ENCODE measurements around the gene ADSS1.
A peak's percentile ranks its signal among the peaks of the same experiment; 100 is the strongest.

Gene ADSS1

DNA sequence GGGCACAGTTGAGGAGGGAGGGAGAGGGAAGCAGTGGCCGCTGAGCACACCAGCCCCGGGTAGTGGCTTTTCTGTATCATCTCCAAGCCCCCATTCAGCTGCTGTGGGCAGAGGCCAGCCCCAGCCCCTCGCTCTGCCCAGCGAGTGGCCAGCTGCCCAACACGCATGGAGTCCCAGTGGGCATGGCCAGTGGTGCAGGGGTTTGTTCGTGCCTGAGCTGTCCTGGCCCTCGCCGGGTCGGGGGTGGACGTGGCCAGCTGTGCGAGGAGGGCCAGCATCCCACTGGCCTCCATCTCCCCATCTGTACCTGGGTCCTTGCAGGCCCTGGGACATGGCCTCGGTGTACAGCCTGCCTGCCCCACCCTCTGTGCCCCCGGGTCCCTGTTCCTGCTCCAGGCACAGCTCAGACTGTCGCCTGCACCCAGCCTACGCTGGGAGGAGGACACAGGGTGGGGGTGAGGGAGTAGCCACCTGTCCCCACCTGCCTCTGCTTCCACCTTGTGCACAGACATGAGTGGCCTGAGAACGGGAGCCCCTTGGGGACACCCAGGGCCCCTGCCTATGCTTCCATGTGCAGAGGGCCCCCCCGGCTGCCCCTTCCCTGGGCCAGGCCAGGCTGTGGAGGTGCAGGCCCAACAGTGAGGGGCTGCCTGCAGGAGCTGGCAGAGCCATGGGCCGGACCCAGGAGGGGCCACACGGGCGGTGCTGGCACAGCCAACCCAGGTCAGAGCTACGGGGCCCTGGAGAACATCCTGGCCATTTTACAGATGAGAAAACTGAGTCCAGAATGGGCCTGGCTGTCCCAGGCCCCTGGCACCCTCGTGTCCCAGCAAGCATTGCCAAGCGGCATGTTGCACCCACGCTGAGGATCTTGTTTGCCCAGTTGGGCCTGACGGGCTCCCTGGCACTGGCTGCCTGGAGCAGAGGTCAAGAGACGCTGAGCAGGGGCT is 30.3 kb upstream of the ADSS1 start:
- H3K27ac ChIP-seq (ENCODE audit: low read depth in 2 of 2, low read length in 2 of 2) = no peak overlapping the region
- no peak overlapping the region for H3K9ac ChIP-seq (ENCODE audit: low read depth in 1 of 2, low read length in 2 of 2)
- no peak overlapping the region for H3K4me3 ChIP-seq (ENCODE audit: low read length in 2 of 2)

GRCh38 chr14:104694475-104694950 is 29.5 kb upstream of the ADSS1 start:
- Histone ChIP-seq H3K9me3 (ENCODE audit: control insufficient read depth in 2 of 2, low read length in 2 of 2) (no peaks in the 10 kb centered on the region), H3K36me3 (ENCODE audit: control insufficient read depth in 2 of 2, insufficient read depth in 2 of 2, low read length in 2 of 2) (peaks cover 5 to 14% of the 10 kb centered on the region in 2 donors), H3K9ac (ENCODE audit: low read depth in 1 of 2, low read length in 2 of 2) (no peak overlapping the region), H3K4me3 (ENCODE audit: low read length in 2 of 2) (no peak overlapping the region), H3K27ac (ENCODE audit: low read depth in 2 of 2, low read length in 2 of 2) (no peak overlapping the region), H3K4me1 (ENCODE audit: control insufficient read depth in 2 of 2, insufficient read depth in 2 of 2, low read length in 2 of 2) (peaks cover 37% of the 10 kb centered on the region in 2 donors), H3K27me3 (ENCODE audit: control insufficient read depth in 2 of 2, insufficient read depth in 2 of 2, low read length in 2 of 2) (no peaks in the 10 kb centered on the region)

More for the DNA sequence above, 30.3 kb upstream of the ADSS1 start:
- peaks cover 39 to 41% of the 10 kb centered on the region in 2 donors for H3K4me1 ChIP-seq (ENCODE audit: control insufficient read depth in 2 of 2, insufficient read depth in 2 of 2, low read length in 2 of 2)
- peaks cover 5 to 14% of the 10 kb centered on the region in 2 donors for H3K36me3 ChIP-seq (ENCODE audit: control insufficient read depth in 2 of 2, insufficient read depth in 2 of 2, low read length in 2 of 2)
- H3K9me3 ChIP-seq (ENCODE audit: control insufficient read depth in 2 of 2, low read length in 2 of 2) = no peaks in the 10 kb centered on the region
- no peaks in the 10 kb centered on the region for H3K27me3 ChIP-seq (ENCODE audit: control insufficient read depth in 2 of 2, insufficient read depth in 2 of 2, low read length in 2 of 2)

DNA sequence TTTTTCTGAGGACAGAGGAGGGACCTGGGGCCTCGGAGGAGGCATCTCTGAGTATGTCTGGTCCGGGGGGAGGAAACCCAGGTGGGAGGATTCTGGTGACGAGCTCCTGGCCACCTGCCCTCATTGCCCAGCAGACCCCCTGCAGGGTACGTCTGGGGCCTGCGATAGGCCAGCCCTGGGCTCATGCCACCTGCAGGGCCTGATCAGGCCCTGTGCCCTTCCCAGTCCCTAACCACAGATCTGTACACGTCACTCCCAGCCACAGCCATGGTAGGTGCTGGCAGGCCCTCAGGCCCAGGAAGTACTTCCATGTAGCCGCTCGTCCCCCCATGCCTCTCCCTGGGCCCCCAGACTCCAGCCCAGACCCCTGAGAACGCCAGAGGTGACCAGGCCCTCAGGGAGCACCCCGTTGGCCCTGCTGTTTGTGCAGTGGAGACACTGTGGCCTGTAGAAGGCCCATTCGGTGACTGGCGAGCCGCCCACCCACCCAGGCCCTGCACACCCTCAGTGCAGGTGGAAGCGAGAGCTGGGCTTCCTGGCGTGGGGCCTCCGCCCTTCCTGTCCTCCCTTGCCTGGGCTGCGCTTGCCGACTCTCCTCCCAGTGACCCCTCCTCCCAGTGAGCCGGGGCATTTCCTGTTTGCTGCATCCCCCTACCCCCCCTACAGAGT is 28.9 kb upstream of the ADSS1 start:
- H3K4me3 ChIP-seq (ENCODE audit: low read length in 2 of 2) = no peak overlapping the region
- H3K4me1 ChIP-seq (ENCODE audit: control insufficient read depth in 2 of 2, insufficient read depth in 2 of 2, low read length in 2 of 2) = peaks cover 34 to 35% of the 10 kb centered on the region in 2 donors
- H3K36me3 ChIP-seq (ENCODE audit: control insufficient read depth in 2 of 2, insufficient read depth in 2 of 2, low read length in 2 of 2) = peaks cover 5 to 14% of the 10 kb centered on the region in 2 donors
- no peaks in the 10 kb centered on the region for H3K9me3 ChIP-seq (ENCODE audit: control insufficient read depth in 2 of 2, low read length in 2 of 2)
- H3K27ac ChIP-seq (ENCODE audit: low read depth in 2 of 2, low read length in 2 of 2) = no peak overlapping the region
- H3K9ac ChIP-seq (ENCODE audit: low read depth in 1 of 2, low read length in 2 of 2) = no peak overlapping the region
- no peaks in the 10 kb centered on the region for H3K27me3 ChIP-seq (ENCODE audit: control insufficient read depth in 2 of 2, insufficient read depth in 2 of 2, low read length in 2 of 2)

- Histone ChIP-seq H3K36me3 (ENCODE audit: control insufficient read depth in 2 of 2, insufficient read depth in 2 of 2, low read length in 2 of 2) (peaks cover 5 to 14% of the 10 kb centered on the region in 2 donors), H3K4me1 (ENCODE audit: control insufficient read depth in 2 of 2, insufficient read depth in 2 of 2, low read length in 2 of 2) (peaks cover 29 to 31% of the 10 kb centered on the region in 2 donors), H3K27ac (ENCODE audit: low read depth in 2 of 2, low read length in 2 of 2) (peak overlapping the region in 1 of 2 donors; percentile 32), H3K9ac (ENCODE audit: low read depth in 1 of 2, low read length in 2 of 2) (no peak overlapping the region), H3K4me3 (ENCODE audit: low read length in 2 of 2) (no peak overlapping the region), H3K27me3 (ENCODE audit: control insufficient read depth in 2 of 2, insufficient read depth in 2 of 2, low read length in 2 of 2) (no peaks in the 10 kb centered on the region), H3K9me3 (ENCODE audit: control insufficient read depth in 2 of 2, low read length in 2 of 2) (no peaks in the 10 kb centered on the region)
These were observed 28.4 kb upstream of the ADSS1 start for GRCh38 chr14:104695660-104696000.

DNA sequence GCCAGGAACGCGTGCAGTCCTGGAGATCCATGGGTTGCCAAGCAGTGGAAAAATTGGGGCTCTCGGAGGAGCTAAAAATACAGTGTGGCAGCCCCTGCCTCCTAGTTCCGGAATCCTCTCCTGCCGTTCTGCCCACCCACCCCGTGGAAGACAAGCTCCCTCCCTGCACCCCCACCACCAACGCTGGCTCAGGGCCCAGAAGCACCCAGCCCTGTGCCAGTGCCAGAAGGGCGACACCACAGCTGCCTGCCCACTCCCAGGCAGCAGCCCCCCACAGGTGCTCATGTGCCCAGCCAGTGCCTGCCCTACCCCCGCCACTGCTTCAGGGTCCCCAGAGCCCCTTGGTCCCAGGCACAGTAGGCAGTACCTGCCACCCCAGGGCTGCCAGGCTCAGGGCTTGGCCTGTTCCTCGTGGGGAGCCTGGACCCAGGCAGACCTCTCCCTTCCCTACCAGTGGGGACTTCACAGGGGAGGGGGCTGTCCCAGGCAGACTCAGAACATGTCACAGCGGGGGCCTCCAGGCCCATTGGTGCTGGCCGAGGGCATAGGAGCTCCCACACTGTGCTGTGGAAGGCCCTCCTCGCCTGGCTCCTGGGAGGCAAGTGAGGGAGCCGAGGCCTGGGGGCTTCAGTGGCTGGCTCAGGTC is 27.2 kb upstream of the ADSS1 start:
- Histone ChIP-seq H3K9me3 (ENCODE audit: control insufficient read depth in 2 of 2, low read length in 2 of 2) (no peaks in the 10 kb centered on the region), H3K9ac (ENCODE audit: low read depth in 1 of 2, low read length in 2 of 2) (no peak overlapping the region), H3K36me3 (ENCODE audit: control insufficient read depth in 2 of 2, insufficient read depth in 2 of 2, low read length in 2 of 2) (peaks cover 5 to 19% of the 10 kb centered on the region in 2 donors), H3K4me1 (ENCODE audit: control insufficient read depth in 2 of 2, insufficient read depth in 2 of 2, low read length in 2 of 2) (peaks cover 19% of the 10 kb centered on the region in 2 donors), H3K27ac (ENCODE audit: low read depth in 2 of 2, low read length in 2 of 2) (no peak overlapping the region), H3K4me3 (ENCODE audit: low read length in 2 of 2) (no peak overlapping the region), H3K27me3 (ENCODE audit: control insufficient read depth in 2 of 2, insufficient read depth in 2 of 2, low read length in 2 of 2) (no peaks in the 10 kb centered on the region)

DNA sequence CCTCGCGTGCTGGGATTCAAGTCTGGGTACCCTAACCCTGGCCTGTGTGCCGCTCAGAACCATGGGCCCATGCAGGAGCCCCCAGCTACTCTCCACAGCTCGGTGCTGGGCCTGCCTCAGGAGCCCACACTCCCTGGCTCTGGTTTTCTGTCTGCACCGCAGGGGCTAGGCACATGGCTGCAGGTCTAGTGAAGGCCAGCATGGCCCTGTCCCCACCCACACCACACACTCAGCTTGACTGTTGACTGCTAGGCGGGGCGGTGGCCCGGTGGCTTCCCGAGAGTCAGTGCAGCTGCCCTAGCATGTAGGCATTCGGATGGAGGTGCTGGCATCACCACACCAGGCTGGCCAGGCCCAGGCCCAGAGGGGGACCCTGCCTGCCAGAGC is 26.7 kb upstream of the ADSS1 start:
- peaks cover 14 to 15% of the 10 kb centered on the region in 2 donors for H3K4me1 ChIP-seq (ENCODE audit: control insufficient read depth in 2 of 2, insufficient read depth in 2 of 2, low read length in 2 of 2)
- H3K9ac ChIP-seq (ENCODE audit: low read depth in 1 of 2, low read length in 2 of 2) = no peak overlapping the region
- no peak overlapping the region for H3K4me3 ChIP-seq (ENCODE audit: low read length in 2 of 2)
- H3K9me3 ChIP-seq (ENCODE audit: control insufficient read depth in 2 of 2, low read length in 2 of 2) = no peaks in the 10 kb centered on the region
- H3K27ac ChIP-seq (ENCODE audit: low read depth in 2 of 2, low read length in 2 of 2) = peak overlapping the region in 1 of 2 donors; percentile 12
- no peaks in the 10 kb centered on the region for H3K27me3 ChIP-seq (ENCODE audit: control insufficient read depth in 2 of 2, insufficient read depth in 2 of 2, low read length in 2 of 2)
- H3K36me3 ChIP-seq (ENCODE audit: control insufficient read depth in 2 of 2, insufficient read depth in 2 of 2, low read length in 2 of 2) = peaks cover 5 to 22% of the 10 kb centered on the region in 2 donors

GRCh38 chr14:104697892-104698583 is 26.0 kb upstream of the ADSS1 start:
- Histone ChIP-seq H3K36me3 (ENCODE audit: control insufficient read depth in 2 of 2, insufficient read depth in 2 of 2, low read length in 2 of 2) (peaks cover 11 to 28% of the 10 kb centered on the region in 2 donors), H3K9ac (ENCODE audit: low read depth in 1 of 2, low read length in 2 of 2) (no peak overlapping the region), H3K4me3 (ENCODE audit: low read length in 2 of 2) (no peak overlapping the region), H3K27ac (ENCODE audit: low read depth in 2 of 2, low read length in 2 of 2) (peak overlapping the region in 1 of 2 donors; percentile 12), H3K4me1 (ENCODE audit: control insufficient read depth in 2 of 2, insufficient read depth in 2 of 2, low read length in 2 of 2) (peaks cover 11 to 13% of the 10 kb centered on the region in 2 donors), H3K27me3 (ENCODE audit: control insufficient read depth in 2 of 2, insufficient read depth in 2 of 2, low read length in 2 of 2) (no peaks in the 10 kb centered on the region), H3K9me3 (ENCODE audit: control insufficient read depth in 2 of 2, low read length in 2 of 2) (no peaks in the 10 kb centered on the region)

- H3K4me3 ChIP-seq (ENCODE audit: low read length in 2 of 2) = no peak overlapping the region
- no peaks in the 10 kb centered on the region for H3K27me3 ChIP-seq (ENCODE audit: control insufficient read depth in 2 of 2, insufficient read depth in 2 of 2, low read length in 2 of 2)
- peaks cover 11 to 13% of the 10 kb centered on the region in 2 donors for H3K4me1 ChIP-seq (ENCODE audit: control insufficient read depth in 2 of 2, insufficient read depth in 2 of 2, low read length in 2 of 2)
- H3K9ac ChIP-seq (ENCODE audit: low read depth in 1 of 2, low read length in 2 of 2) = no peak overlapping the region
- peaks cover 19 to 36% of the 10 kb centered on the region in 2 donors for H3K36me3 ChIP-seq (ENCODE audit: control insufficient read depth in 2 of 2, insufficient read depth in 2 of 2, low read length in 2 of 2)
- no peaks in the 10 kb centered on the region for H3K9me3 ChIP-seq (ENCODE audit: control insufficient read depth in 2 of 2, low read length in 2 of 2)
- H3K27ac ChIP-seq (ENCODE audit: low read depth in 2 of 2, low read length in 2 of 2) = peak overlapping the region in 1 of 2 donors; percentile 23
These were observed 25.2 kb upstream of the ADSS1 start for GRCh38 chr14:104698688-104699425.

- no peaks in the 10 kb centered on the region for H3K9me3 ChIP-seq (ENCODE audit: control insufficient read depth in 2 of 2, low read length in 2 of 2)
- no peak overlapping the region for H3K27ac ChIP-seq (ENCODE audit: low read depth in 2 of 2, low read length in 2 of 2)
- H3K4me3 ChIP-seq (ENCODE audit: low read length in 2 of 2) = peak overlapping the region in 1 of 2 donors; percentile 1
- no peaks in the 10 kb centered on the region for H3K27me3 ChIP-seq (ENCODE audit: control insufficient read depth in 2 of 2, insufficient read depth in 2 of 2, low read length in 2 of 2)
- peaks cover 24 to 41% of the 10 kb centered on the region in 2 donors for H3K36me3 ChIP-seq (ENCODE audit: control insufficient read depth in 2 of 2, insufficient read depth in 2 of 2, low read length in 2 of 2)
- H3K9ac ChIP-seq (ENCODE audit: low read depth in 1 of 2, low read length in 2 of 2) = no peak overlapping the region
- H3K4me1 ChIP-seq (ENCODE audit: control insufficient read depth in 2 of 2, insufficient read depth in 2 of 2, low read length in 2 of 2) = peaks cover 11 to 13% of the 10 kb centered on the region in 2 donors
These were observed 24.6 kb upstream of the ADSS1 start for GRCh38 chr14:104699426-104699748.

All from mucosa of rectum (tissue), 2 donors.